PC-9 (cell line): ENCODE measurements around the gene LONP1. TPM values are rescaled to one million over a fixed set of nuclear protein-coding genes. Genes with fewer than 3 reads are reported as not detected.

Source experiments
- BruUV-seq: library from RNA; stranded (reverse); fragments of 400-500 nt; replicated peaks from 2 replicates; lab custom pipeline; 2021; lab: Mats Ljungman, UMichigan
- CTCF ChIA-PET: fragments of 300-600 bp; sonication (Branson Sonifier 250); formaldehyde crosslinking; loops from one replicate; lab custom pipeline; 2022; ENCODE audit warnings: antibody characterized with exemption; lab: Charles Lee
- POLR2A ChIA-PET: fragments of 300-600 bp; sonication (Branson Sonifier 250); formaldehyde crosslinking; loops from one replicate; lab custom pipeline; 2022; ENCODE audit warnings: antibody characterized with exemption; ENCODE audit not compliant: unreplicated experiment; lab: Charles Lee
- DNase-seq, 2 experiments: peaks; one replicate each; pipeline versions ENCODE4 v3.0.0 to v3.0.0-alpha.2; 2015 to 2022; ENCODE audit warnings: mixed read lengths in 1 of 2
- H2AFZ ChIP-seq: fragments of 200-600 bp; sonication (generic); 2 replicates; pipeline ENCODE4 v1.8.1; 2017; ENCODE audit warnings: antibody characterized with exemption
- H3F3A ChIP-seq: fragments of 200-600 bp; sonication (generic); 2 replicates; pipeline ENCODE4 v1.8.1; 2017; ENCODE audit warnings: antibody characterized with exemption, mild to moderate bottlenecking, low read depth; ENCODE audit not compliant: insufficient read depth
- H3K27ac ChIP-seq: fragments of 200-600 bp; sonication (generic); 2 replicates; pipeline ENCODE4 v1.6.1; 2016; ENCODE audit warnings: mixed run types
- H3K27me3 ChIP-seq: fragments of 200-600 bp; sonication (generic); 2 replicates; pipeline ENCODE4 v1.6.1; 2016; ENCODE audit warnings: low read depth, mixed run types; ENCODE audit not compliant: insufficient read depth
- H3K36me3 ChIP-seq: fragments of 200-600 bp; sonication (generic); 2 replicates; pipeline ENCODE4 v1.6.1; 2016; ENCODE audit warnings: low read depth, mixed run types
- H3K4me1 ChIP-seq: fragments of 200-600 bp; sonication (generic); replicated peaks from 2 replicates; pipeline ENCODE4 v1.6.1; 2016; ENCODE audit warnings: mixed run types; ENCODE audit not compliant: insufficient read depth
- H3K4me2 ChIP-seq: fragments of 200-600 bp; sonication (generic); 2 replicates; pipeline ENCODE4 v1.6.1; 2017; ENCODE audit warnings: mixed run types
- H3K4me3 ChIP-seq: fragments of 200-600 bp; sonication (generic); 2 replicates; pipeline ENCODE4 v1.6.1; 2016; ENCODE audit warnings: mixed run types
- H3K79me2 ChIP-seq: fragments of 200-600 bp; sonication (generic); 2 replicates; pipeline ENCODE4 v1.6.1; 2017; ENCODE audit warnings: low read depth, mixed run types
- H3K9me2 ChIP-seq: fragments of 200-600 bp; sonication (generic); 2 replicates; pipeline ENCODE4 v1.8.1; 2017; ENCODE audit warnings: mild to moderate bottlenecking; ENCODE audit not compliant: insufficient read depth
- H3K9me3 ChIP-seq: fragments of 200-600 bp; sonication (generic); 2 replicates; pipeline ENCODE4 v1.8.1; 2016; ENCODE audit warnings: low read depth; ENCODE audit not compliant: insufficient read depth
- H4K20me1 ChIP-seq: fragments of 200-600 bp; sonication (generic); 2 replicates; pipeline ENCODE4 v1.8.1; 2017; ENCODE audit not compliant: insufficient read depth
- EZH2 ChIP-seq: fragments of 200-600 bp; sonication (generic); IDR thresholded peaks from 2 replicates; pipeline ENCODE4 v1.8.0; 2017; ENCODE audit warnings: antibody characterized with exemption, low read depth
- intact Hi-C: fragments of 100-400 bp; cut with micrococcal nuclease; formaldehyde crosslinking; loops from one replicate; pipeline ENCODE4 v1.10.0; 2022; ENCODE audit not compliant: unreplicated experiment
- total RNA-seq: library from RNA; stranded (reverse); gene quantifications from 2 replicates; pipeline ENCODE4 v1.2.3, GENCODE V29; 2021
- TF ChIP-seq, protein P1 (sequence below): fragments of 200-600 bp; sonication (generic); conservative IDR thresholded peaks from 2 replicates; pipeline ENCODE4 v1.6.1; 2017; ENCODE audit warnings: mixed run types, antibody characterized with exemption, mild to moderate bottlenecking, moderate library complexity

Gene LONP1
- total RNA-seq, 1 experiment from 2014 or later: 78.2 TPM

DNA sequence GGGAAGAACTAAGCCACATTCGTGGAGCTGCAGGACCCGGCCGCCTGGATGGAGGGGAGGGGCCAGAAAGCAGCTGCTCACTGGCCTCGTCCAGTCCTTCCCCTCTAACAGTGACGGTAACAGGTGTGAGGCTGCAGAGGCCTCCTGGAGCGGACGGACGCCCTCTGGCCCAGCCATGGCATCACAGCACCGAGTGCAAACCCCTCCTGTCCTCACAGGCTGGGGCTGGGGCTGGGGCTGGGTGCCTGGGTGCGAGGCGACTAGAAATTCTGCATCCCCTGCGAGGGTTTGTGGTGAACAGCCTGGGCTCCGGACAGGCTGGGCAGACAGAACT, 43.2 kb downstream of the LONP1 start:
- no peaks in the 10 kb centered on the region for H3K27me3 ChIP-seq
- ChIA-PET POLR2A (no interaction called here), CTCF (no interaction called here)
- no peak overlapping the region for H2AFZ ChIP-seq
- no peak overlapping the region for H3K4me3 ChIP-seq
- no peaks in the 10 kb centered on the region for H3K4me1 ChIP-seq
- no peak overlapping the region for H3K27ac ChIP-seq
- TF ChIP-seq, protein P1, sequence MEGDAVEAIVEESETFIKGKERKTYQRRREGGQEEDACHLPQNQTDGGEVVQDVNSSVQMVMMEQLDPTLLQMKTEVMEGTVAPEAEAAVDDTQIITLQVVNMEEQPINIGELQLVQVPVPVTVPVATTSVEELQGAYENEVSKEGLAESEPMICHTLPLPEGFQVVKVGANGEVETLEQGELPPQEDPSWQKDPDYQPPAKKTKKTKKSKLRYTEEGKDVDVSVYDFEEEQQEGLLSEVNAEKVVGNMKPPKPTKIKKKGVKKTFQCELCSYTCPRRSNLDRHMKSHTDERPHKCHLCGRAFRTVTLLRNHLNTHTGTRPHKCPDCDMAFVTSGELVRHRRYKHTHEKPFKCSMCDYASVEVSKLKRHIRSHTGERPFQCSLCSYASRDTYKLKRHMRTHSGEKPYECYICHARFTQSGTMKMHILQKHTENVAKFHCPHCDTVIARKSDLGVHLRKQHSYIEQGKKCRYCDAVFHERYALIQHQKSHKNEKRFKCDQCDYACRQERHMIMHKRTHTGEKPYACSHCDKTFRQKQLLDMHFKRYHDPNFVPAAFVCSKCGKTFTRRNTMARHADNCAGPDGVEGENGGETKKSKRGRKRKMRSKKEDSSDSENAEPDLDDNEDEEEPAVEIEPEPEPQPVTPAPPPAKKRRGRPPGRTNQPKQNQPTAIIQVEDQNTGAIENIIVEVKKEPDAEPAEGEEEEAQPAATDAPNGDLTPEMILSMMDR: no peak
- TF ChIP-seq EZH2: no peak
- no peak overlapping the region for H3K4me2 ChIP-seq
- intact Hi-C loops: no loop called here
- H3F3A ChIP-seq: no peaks in the 10 kb centered on the region
- H3K36me3 ChIP-seq: no peaks in the 10 kb centered on the region
- BruUV-seq: no TSS peak
- no peaks in the 10 kb centered on the region for H4K20me1 ChIP-seq
- no peak for DNase-seq
- no peaks in the 10 kb centered on the region for H3K9me2 ChIP-seq
- H3K9me3 ChIP-seq: no peaks in the 10 kb centered on the region
- H3K79me2 ChIP-seq: peaks cover 9% of the 10 kb centered on the region

DNA sequence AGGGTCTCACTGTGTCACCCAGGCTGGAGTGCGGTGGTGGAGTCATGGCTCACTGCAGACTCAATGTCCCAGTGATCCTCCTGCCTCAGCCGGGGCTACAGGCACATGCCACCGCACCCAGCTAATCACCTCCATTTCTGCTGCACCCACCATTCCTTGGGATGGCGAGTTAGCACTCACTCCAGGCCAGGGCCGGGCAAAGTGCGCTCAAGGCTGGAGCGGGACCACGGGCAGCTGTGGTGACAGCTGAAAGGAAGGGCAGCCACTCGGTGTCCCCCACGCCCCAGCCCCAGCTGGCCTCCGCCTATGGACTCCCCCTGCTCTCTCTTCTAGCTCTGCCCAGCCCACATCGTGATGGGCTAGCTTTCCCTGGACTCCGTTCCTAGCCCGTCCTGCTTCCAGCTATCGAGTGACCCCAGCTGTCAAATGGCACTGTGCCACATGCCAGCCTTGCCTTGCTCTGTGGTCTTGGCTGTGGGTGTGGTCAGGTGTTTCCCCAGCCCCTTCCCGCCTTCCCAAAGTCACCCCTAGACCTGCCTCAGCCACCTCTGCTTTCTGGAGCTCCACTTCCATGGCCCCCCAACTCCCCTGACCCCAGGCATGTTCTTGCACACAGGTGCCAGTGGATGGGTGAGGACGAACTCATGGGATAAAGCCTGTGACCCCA, 43.7 kb downstream of the LONP1 start:
- Histone ChIP-seq H3K4me1 (no peaks in the 10 kb centered on the region), H3K4me2 (no peak overlapping the region), H3K27me3 (no peaks in the 10 kb centered on the region), H3K9me2 (no peaks in the 10 kb centered on the region), H3K36me3 (no peaks in the 10 kb centered on the region), H3K4me3 (no peak overlapping the region), H2AFZ (no peak overlapping the region), H3K27ac (no peak overlapping the region), H3K9me3 (no peaks in the 10 kb centered on the region), H3F3A (no peaks in the 10 kb centered on the region), H3K79me2 (peaks cover 9% of the 10 kb centered on the region), H4K20me1 (no peaks in the 10 kb centered on the region)
- DNase-seq: no peak
- ChIA-PET POLR2A (no interaction called here), CTCF (no interaction called here)
- intact Hi-C loops: no loop called here
- TF ChIP-seq, protein P1: no peak
- no peak for TF ChIP-seq EZH2
- BruUV-seq: no TSS peak

DNA sequence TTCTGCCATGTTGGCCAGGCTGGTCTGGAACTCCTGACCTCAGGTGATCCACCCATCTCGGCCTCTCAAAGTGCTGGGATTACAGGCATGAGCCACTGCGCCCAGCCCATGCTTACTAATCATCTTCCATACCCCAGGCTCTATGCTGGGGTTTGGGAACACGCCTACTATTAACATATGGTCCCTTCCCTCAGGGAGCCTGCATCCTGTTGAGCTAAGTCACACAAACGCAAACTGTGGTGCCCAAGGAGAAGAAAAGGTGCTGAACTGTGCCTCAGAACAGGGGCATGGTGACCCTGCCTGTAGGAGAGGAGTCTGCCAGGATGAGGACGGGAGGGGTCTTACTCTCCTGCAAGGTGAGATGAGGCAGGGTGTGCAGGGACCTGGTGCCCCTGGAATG, 45.2 kb downstream of the LONP1 start:
- intact Hi-C loops: no loop called here
- peaks cover 6% of the 10 kb centered on the region for H3K79me2 ChIP-seq
- no peaks in the 10 kb centered on the region for H3F3A ChIP-seq
- ChIA-PET POLR2A (no interaction called here), CTCF (no interaction called here)
- no peak overlapping the region for H2AFZ ChIP-seq
- DNase-seq: no peak
- H3K4me2 ChIP-seq: no peak overlapping the region
- TF ChIP-seq EZH2: no peak
- TF ChIP-seq, protein P1: no peak
- BruUV-seq: no TSS peak
- no peaks in the 10 kb centered on the region for H3K9me3 ChIP-seq
- no peak overlapping the region for H3K4me3 ChIP-seq
- no peaks in the 10 kb centered on the region for H4K20me1 ChIP-seq
- H3K9me2 ChIP-seq: no peaks in the 10 kb centered on the region
- no peak overlapping the region for H3K27ac ChIP-seq
- H3K27me3 ChIP-seq: no peaks in the 10 kb centered on the region
- H3K36me3 ChIP-seq: no peaks in the 10 kb centered on the region
- H3K4me1 ChIP-seq: no peaks in the 10 kb centered on the region
